GM18951 (cell line): ENCODE measurements around the gene GRK2.

Experiments used
- POLR2A ChIP-seq: IDR thresholded peaks from 4 replicates; pipeline ENCODE4 v1.6.1; 2011; ENCODE audit warnings: mild to moderate bottlenecking; ENCODE audit not compliant: insufficient read length, insufficient read depth; ENCODE audit errors: extremely low read depth
- in situ Hi-C: fragments of 300-500 bp; cut with MboI; formaldehyde crosslinking; loops from one replicate; pipeline ENCODE4 v1.12.0; 2022; ENCODE audit warnings: low sequenced_read_pairs, mixed read lengths, inconsistent platforms; ENCODE audit not compliant: unreplicated experiment

The GRK2 gene

GRCh38 chr11:67245046-67245445, 21.2 kb upstream of the GRK2 start:
- no peak for TF ChIP-seq POLR2A
- in situ Hi-C loops = no loop called here

GRCh38 chr11:67247946-67248550, 18.2 kb upstream of the GRK2 start:
- in situ Hi-C loops = no loop called here
- TF ChIP-seq POLR2A = no peak

GRCh38 chr11:67248653-67249052, 17.6 kb upstream of the GRK2 start:
- in situ Hi-C loops = no loop called here
- no peak for TF ChIP-seq POLR2A

GRCh38 chr11:67250059-67251043, 15.9 kb upstream of the GRK2 start:
- in situ Hi-C loops = no loop called here

GRCh38 chr11:67251841-67252240, 14.4 kb upstream of the GRK2 start:
- TF ChIP-seq POLR2A = no peak
- in situ Hi-C loops = no loop called here

More at GRCh38 chr11:67250059-67251043, 15.9 kb upstream of the GRK2 start:
- no peak for TF ChIP-seq POLR2A

GRCh38 chr11:67252831-67253239, 13.4 kb upstream of the GRK2 start:
- TF ChIP-seq POLR2A = no peak
- in situ Hi-C loops = no loop called here

GRCh38 chr11:67253872-67254624, 12.2 kb upstream of the GRK2 start:
- TF ChIP-seq POLR2A = no peak
- in situ Hi-C loops = no loop called here

GRCh38 chr11:67254798-67255197, 11.5 kb upstream of the GRK2 start:
- no peak for TF ChIP-seq POLR2A
- in situ Hi-C loops = no loop called here

GRCh38 chr11:67255353-67255752, 10.9 kb upstream of the GRK2 start:
- in situ Hi-C loops = no loop called here
- no peak for TF ChIP-seq POLR2A

- in situ Hi-C loops = no loop called here
- TF ChIP-seq POLR2A = peak; percentile 4
Observed at GRCh38 chr11:67255864-67256263, 10.4 kb upstream of the GRK2 start.

GRCh38 chr11:67256477-67257135, 9.7 kb upstream of the GRK2 start:
- no peak for TF ChIP-seq POLR2A
- in situ Hi-C loops = no loop called here

- no peak for TF ChIP-seq POLR2A
- in situ Hi-C loops = loop anchor here (5.0 to 10.0 kb wide), 2 partner anchors 57 to 124 kb away; no protein-coding TSS in a partner anchor
Observed at GRCh38 chr11:67260406-67260805, 5.9 kb upstream of the GRK2 start.

GRCh38 chr11:67260885-67261639, 5.2 kb upstream of the GRK2 start:
- in situ Hi-C loops = loop anchor here (5.0 to 10.0 kb wide), 2 partner anchors 56 to 124 kb away; no protein-coding TSS in a partner anchor
